Loucy (cell line): ENCODE results near the gene VAV2.

Experiments
- H2AFZ ChIP-seq: fragments of 200-600 bp; sonication (generic); 2 replicates; pipeline ENCODE4 v1.6.0; 2016; ENCODE audit warnings: antibody characterized with exemption, mild to moderate bottlenecking, low read length, moderate library complexity
- H3F3A ChIP-seq: fragments of 200-600 bp; 2 replicates; pipeline ENCODE4 v1.6.0; 2016; ENCODE audit warnings: antibody characterized with exemption, low read depth, mild to moderate bottlenecking
- H3K27me3 ChIP-seq: fragments of 200-600 bp; sonication (generic); 2 replicates; pipeline ENCODE4 v1.6.1; 2014; ENCODE audit warnings: low read length, mild to moderate bottlenecking; ENCODE audit not compliant: insufficient read depth, poor library complexity, severe bottlenecking
- H3K36me3 ChIP-seq: fragments of 200-600 bp; sonication (generic); 2 replicates; pipeline ENCODE4 v1.6.1; 2016; ENCODE audit warnings: low read length; ENCODE audit not compliant: insufficient read depth
- H3K4me1 ChIP-seq: fragments of 200-600 bp; sonication (generic); 2 replicates; pipeline ENCODE4 v1.5.1; 2014; ENCODE audit warnings: low read length, mild to moderate bottlenecking; ENCODE audit not compliant: insufficient read depth, poor library complexity, severe bottlenecking
- H3K4me2 ChIP-seq: fragments of 200-600 bp; sonication (generic); 2 replicates; pipeline ENCODE4 v1.6.0; 2014; ENCODE audit warnings: antibody characterized with exemption, low read length, low read depth, mild to moderate bottlenecking; ENCODE audit not compliant: poor library complexity, severe bottlenecking
- H3K4me3 ChIP-seq: fragments of 200-600 bp; sonication (generic); 2 replicates; pipeline ENCODE4 v1.5.1; 2014; ENCODE audit warnings: low read length, mild to moderate bottlenecking, mixed read lengths; ENCODE audit not compliant: poor library complexity, severe bottlenecking
- H3K79me2 ChIP-seq: fragments of 200-600 bp; sonication (generic); 2 replicates; pipeline ENCODE4 v1.6.1; 2014; ENCODE audit warnings: low read length; ENCODE audit not compliant: insufficient read depth
- H3K9ac ChIP-seq: fragments of 200-600 bp; sonication (generic); 2 replicates; pipeline ENCODE4 v1.6.0; 2014; ENCODE audit warnings: mild to moderate bottlenecking, low read depth, low read length, moderate library complexity; ENCODE audit not compliant: poor library complexity, severe bottlenecking
- H3K9me2 ChIP-seq: fragments of 200-600 bp; sonication (generic); replicated peaks from 2 replicates; pipeline ENCODE4 v1.6.1; 2016; ENCODE audit warnings: low read depth, low read length, mixed read lengths
- H3K9me3 ChIP-seq: fragments of 200-600 bp; sonication (generic); 2 replicates; pipeline ENCODE4 v1.6.1; 2014; ENCODE audit warnings: mild to moderate bottlenecking, antibody characterized with exemption, low read length, low read depth; ENCODE audit not compliant: insufficient read depth
- H4K20me1 ChIP-seq: fragments of 200-600 bp; sonication (generic); 2 replicates; pipeline ENCODE4 v1.6.0; 2014; ENCODE audit warnings: antibody characterized with exemption, low read length, mild to moderate bottlenecking; ENCODE audit not compliant: insufficient read depth, poor library complexity, severe bottlenecking
- CTCF ChIP-seq: fragments of 200-600 bp; sonication (generic); conservative IDR thresholded peaks from 2 replicates; pipeline ENCODE4 v1.5.1; 2014; ENCODE audit warnings: mild to moderate bottlenecking, antibody characterized with exemption, low read length
- EZH2phosphoT487 ChIP-seq: fragments of 200-600 bp; IDR thresholded peaks from 2 replicates; pipeline ENCODE4 v1.6.1; 2018; ENCODE audit warnings: antibody characterized with exemption, mild to moderate bottlenecking, moderate library complexity, borderline replicate concordance

Gene VAV2

GRCh38 chr9:133797406-133798105 lies 194.6 kb downstream of the VAV2 start:
- H3K79me2 ChIP-seq = no peaks in the 10 kb centered on the region
- no peak overlapping the region for H3K9ac ChIP-seq
- H2AFZ ChIP-seq = no peak overlapping the region
- no peak overlapping the region for H3K4me2 ChIP-seq
- no peaks in the 10 kb centered on the region for H4K20me1 ChIP-seq
- no peaks in the 10 kb centered on the region for H3F3A ChIP-seq
- TF ChIP-seq EZH2phosphoT487 (no peak), CTCF (no peak)
- no peak overlapping the region for H3K4me3 ChIP-seq
- no peaks in the 10 kb centered on the region for H3K9me2 ChIP-seq
- H3K4me1 ChIP-seq = peaks cover 4% of the 10 kb centered on the region
- H3K36me3 ChIP-seq = peaks cover 4% of the 10 kb centered on the region; the same call in 1 of the 2 replicates
- no peaks in the 10 kb centered on the region for H3K27me3 ChIP-seq
- H3K9me3 ChIP-seq = no peaks in the 10 kb centered on the region

- Histone ChIP-seq H2AFZ (no peak overlapping the region), H3F3A (no peaks in the 10 kb centered on the region), H3K36me3 (peaks cover 6% of the 10 kb centered on the region; the same call in 1 of the 2 replicates), H4K20me1 (no peaks in the 10 kb centered on the region), H3K4me2 (no peak overlapping the region), H3K79me2 (no peaks in the 10 kb centered on the region), H3K4me3 (no peak overlapping the region), H3K27me3 (no peaks in the 10 kb centered on the region), H3K9ac (no peak overlapping the region), H3K9me3 (no peaks in the 10 kb centered on the region), H3K9me2 (no peaks in the 10 kb centered on the region), H3K4me1 (peaks cover 4% of the 10 kb centered on the region)
- TF ChIP-seq EZH2phosphoT487 (no peak), CTCF (no peak)
These were observed 195.6 kb downstream of the VAV2 start for GRCh38 chr9:133796562-133796961.

- H3F3A ChIP-seq = no peaks in the 10 kb centered on the region
- no peak overlapping the region for H3K9ac ChIP-seq
- no peak overlapping the region for H3K4me3 ChIP-seq
- H3K79me2 ChIP-seq = no peaks in the 10 kb centered on the region
- peaks cover 4% of the 10 kb centered on the region for H3K4me1 ChIP-seq
- H3K9me3 ChIP-seq = no peaks in the 10 kb centered on the region
- H3K27me3 ChIP-seq = no peaks in the 10 kb centered on the region
- H3K9me2 ChIP-seq = no peaks in the 10 kb centered on the region
- no peaks in the 10 kb centered on the region for H4K20me1 ChIP-seq
- H3K36me3 ChIP-seq = peaks cover 6% of the 10 kb centered on the region; the same call in 1 of the 2 replicates
- H3K4me2 ChIP-seq = no peak overlapping the region
- TF ChIP-seq EZH2phosphoT487 (no peak), CTCF (no peak)
- no peak overlapping the region for H2AFZ ChIP-seq
These were observed 197.1 kb downstream of the VAV2 start for GRCh38 chr9:133795049-133795448.
